Activated CD4-positive, alpha-beta T cell treated with anti-CD3 and anti-CD28 coated beads for 36 hours (primary cell): ENCODE data around the gene ASPG. TPM values are rescaled to one million over a fixed set of nuclear protein-coding genes. Genes with fewer than 3 reads are reported as not detected.

Experiments used
- ATAC-seq: fragments of 200-7000 bp; cut with Tn5 transposase; one replicate; pipeline ENCODE4 v1.10.0; 2021; ENCODE audit warnings: mild to moderate bottlenecking, moderate library complexity
- CTCF ChIA-PET: fragments of 350-600 bp; sonication (Branson Sonifier 250); formaldehyde crosslinking; loops from one replicate; lab custom pipeline; 2021; ENCODE audit warnings: antibody characterized with exemption; lab: Charles Lee
- POLR2A ChIA-PET: fragments of 350-600 bp; sonication (Branson Sonifier 250); formaldehyde crosslinking; loops from one replicate; lab custom pipeline; 2021; ENCODE audit warnings: antibody characterized with exemption, inconsistent platforms; lab: Charles Lee
- DNase-seq: peaks from one replicate; pipeline ENCODE4 v3.0.0-alpha.2; 2020
- H3K27ac Mint-ChIP-seq: one replicate; pipeline ENCODE4 v1.8.0; 2021; ENCODE audit warnings: mixed read lengths
- H3K27me3 Mint-ChIP-seq: one replicate; pipeline ENCODE4 v1.8.0; 2021; ENCODE audit warnings: mixed read lengths
- H3K36me3 Mint-ChIP-seq: one replicate; pipeline ENCODE4 v1.8.0; 2021; ENCODE audit warnings: low read depth, mixed read lengths
- H3K4me1 Mint-ChIP-seq: one replicate; pipeline ENCODE4 v1.8.0; 2021; ENCODE audit warnings: mixed read lengths
- H3K4me3 Mint-ChIP-seq: one replicate; pipeline ENCODE4 v1.8.0; 2021; ENCODE audit warnings: mild to moderate bottlenecking, moderate library complexity, mixed read lengths
- H3K9me3 Mint-ChIP-seq: one replicate; pipeline ENCODE4 v1.8.0; 2021; ENCODE audit warnings: low read depth, mixed read lengths
- intact Hi-C, 2 experiments: fragments of 100-400 bp; cut with DNase I in 1 of 2; cut with micrococcal nuclease in 1 of 2; formaldehyde crosslinking; loops; one replicate each; pipeline versions ENCODE4 v1.14.2 to v1.15.1; 2022 to 2024; cut with DNase I, micrococcal nuclease
- total RNA-seq, 2 experiments: library from RNA; stranded (reverse); gene quantifications; one replicate each; pipeline ENCODE4 v1.2.3, GENCODE V29; 2021

Gene ASPG
- total RNA-seq, 2 experiments from 2014 or later, result not detected

DNA sequence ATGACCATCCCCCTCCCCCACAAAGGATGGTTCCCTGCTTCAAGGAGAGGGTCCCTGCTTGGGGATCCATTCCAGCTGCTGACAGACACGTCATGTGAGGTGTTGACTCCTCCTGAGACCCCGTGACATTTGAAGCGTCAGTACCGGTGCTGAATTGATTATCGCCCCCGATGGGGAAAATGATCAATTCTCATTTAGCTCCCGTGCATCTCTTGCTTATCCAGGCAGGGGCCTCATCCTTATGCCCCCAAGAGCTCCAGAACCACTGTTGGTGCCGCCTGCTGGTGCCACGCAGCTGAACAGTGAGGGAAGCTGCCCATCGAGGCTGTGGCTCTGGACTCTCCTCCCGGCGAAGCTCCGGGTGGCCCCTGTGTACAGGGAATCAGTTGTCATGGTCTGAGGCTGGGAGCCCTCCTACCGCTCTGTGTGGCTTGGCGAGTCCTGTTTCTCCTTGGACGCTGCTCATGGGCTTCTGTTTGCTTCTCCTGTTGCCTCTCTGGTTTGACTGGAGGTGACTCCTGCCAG lies 57.5 kb downstream of the ASPG start:
- no peak overlapping the region for H3K4me3 Mint-ChIP-seq
- ATAC-seq (no peak), DNase-seq (peak; percentile 3)
- peaks cover 5% of the 10 kb centered on the region for H3K27me3 Mint-ChIP-seq
- intact Hi-C loops, result no loop called here
- ChIA-PET CTCF (no interaction called here), POLR2A (no interaction called here)
- H3K9me3 Mint-ChIP-seq, result no peaks in the 10 kb centered on the region
- no peaks in the 10 kb centered on the region for H3K4me1 Mint-ChIP-seq
- H3K36me3 Mint-ChIP-seq, result no peaks in the 10 kb centered on the region
- no peak overlapping the region for H3K27ac Mint-ChIP-seq

DNA sequence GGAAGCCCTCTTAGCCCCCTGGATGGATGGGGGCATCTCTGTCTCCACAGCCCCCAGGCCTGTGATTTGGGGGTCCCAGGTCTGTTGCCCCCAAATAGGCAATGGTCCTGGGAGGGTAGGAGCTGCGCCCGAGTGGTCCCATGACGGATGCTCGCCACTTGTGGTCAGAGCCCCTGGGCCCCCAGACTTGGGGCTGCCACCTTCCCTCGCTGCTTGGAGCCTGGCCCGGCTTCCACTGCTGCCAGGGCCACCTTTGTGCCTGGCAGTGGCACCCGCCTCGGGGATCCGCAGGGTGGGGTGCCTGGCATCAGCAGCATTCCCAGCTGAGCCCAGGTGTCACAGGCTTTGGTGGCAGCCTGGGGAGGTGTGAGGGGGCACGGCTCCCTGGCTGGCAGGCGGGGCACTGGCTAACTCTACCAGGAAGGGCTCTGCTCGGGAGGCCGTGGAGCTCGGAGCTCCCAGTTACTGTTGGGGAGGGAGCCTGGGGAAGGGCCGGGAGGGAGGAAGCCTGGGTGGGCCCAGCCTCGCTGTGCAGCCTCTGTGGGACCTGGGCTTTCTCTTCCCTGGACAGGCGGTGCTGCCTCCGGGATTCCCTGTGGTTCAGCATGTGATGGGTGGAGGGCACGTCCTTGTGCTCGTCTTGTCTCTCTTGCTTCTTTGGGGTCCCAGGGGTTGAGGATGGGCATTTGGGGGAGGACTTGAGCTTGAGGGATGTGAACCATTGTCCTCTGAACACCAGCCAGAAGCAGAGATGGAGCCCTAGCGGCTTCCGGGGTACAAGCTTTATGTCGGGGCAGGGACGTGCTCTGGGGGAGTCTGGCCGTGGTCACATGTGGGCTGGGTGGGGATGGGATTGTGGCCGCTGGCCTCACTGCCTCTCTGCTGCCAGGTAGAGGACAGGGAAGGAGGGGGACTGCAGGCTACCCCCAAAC lies 58.3 kb downstream of the ASPG start:
- ATAC-seq, result no peak
- CTCF ChIA-PET, result interaction anchor here (0.6 to 0.9 kb wide), 2 partner anchors 15 to 152 kb away, joined by 3 read pairs; no protein-coding TSS in a partner anchor
- H3K9me3 Mint-ChIP-seq, result no peaks in the 10 kb centered on the region
- peak; percentile 3 for DNase-seq
- no peaks in the 10 kb centered on the region for H3K36me3 Mint-ChIP-seq
- no peak overlapping the region for H3K27ac Mint-ChIP-seq
- POLR2A ChIA-PET, result no interaction called here
- H3K27me3 Mint-ChIP-seq, result peaks cover 5% of the 10 kb centered on the region
- intact Hi-C loops, result no loop called here
- H3K4me3 Mint-ChIP-seq, result no peak overlapping the region
- H3K4me1 Mint-ChIP-seq, result no peaks in the 10 kb centered on the region

DNA sequence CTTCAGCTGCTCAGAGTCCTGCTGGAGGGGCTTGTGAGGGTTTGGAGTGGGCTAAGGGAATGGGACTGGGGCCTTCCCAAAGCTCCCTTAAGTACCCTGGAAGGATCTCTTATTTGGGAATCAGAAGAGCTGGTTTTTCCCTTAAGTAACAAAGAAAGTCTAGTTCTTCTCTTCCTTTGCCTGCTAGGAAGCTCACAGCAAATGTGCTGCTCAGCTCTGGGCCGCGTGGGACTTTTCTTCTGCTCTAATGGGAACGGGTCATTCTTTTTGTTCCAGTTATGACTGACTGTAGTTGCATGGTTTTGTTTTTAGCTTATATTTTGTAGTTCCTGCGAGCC lies 58.9 kb downstream of the ASPG start:
- no peaks in the 10 kb centered on the region for H3K4me1 Mint-ChIP-seq
- CTCF ChIA-PET, result interaction anchor here (0.6 to 0.9 kb wide), 2 partner anchors 15 to 152 kb away, joined by 3 read pairs; no protein-coding TSS in a partner anchor
- POLR2A ChIA-PET, result no interaction called here

DNA sequence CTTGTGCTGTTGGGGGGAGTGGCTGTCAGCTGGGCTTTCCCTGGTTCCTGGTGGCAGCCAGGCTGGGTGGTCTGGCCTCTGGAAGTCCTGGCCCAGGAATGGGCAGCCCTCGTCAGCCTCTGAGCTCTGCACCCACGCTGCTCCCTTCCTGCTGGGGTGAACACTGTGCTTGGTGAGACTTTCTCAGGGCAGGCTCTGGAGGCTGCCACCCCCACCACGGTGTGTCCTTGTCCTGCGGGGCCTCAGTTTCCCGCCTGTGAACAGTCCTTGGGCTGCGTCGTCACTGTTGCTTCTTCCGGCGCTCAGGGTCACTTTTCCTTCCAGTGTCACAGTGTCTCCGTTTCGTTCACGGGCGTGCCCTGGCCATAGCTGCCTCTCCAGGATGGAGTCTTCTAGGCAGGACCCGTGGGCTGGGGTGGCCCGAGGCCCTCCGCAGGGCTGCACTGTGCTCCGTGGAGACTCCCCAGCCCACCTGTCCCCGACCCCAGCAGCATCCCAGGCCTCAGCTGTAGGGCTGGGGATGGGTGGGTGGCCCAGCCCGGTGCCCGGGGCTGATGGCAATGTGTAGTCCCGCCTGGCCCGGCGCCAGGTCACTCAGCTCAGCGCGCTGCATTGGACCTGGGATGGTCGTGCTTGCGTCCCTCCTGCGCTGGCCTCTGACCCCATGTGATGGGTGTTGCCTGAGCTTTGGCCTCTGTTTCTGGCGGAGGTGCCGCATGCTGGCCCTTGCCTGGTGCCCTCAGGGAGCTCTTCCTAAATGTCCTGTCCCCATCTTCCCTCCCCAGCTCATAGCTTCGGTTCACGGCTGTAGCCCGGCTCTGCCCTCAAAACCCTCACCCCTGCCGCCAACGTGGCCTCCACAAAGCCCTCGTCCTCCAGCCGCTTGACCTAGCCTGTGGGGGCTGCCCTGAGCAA lies 59.7 kb downstream of the ASPG start:
- H3K27ac Mint-ChIP-seq, result no peak overlapping the region
- CTCF ChIA-PET, result interaction anchor here (0.6 to 0.9 kb wide), 4 partner anchors 16 to 695 kb away, joined by 3 read pairs; no protein-coding TSS in a partner anchor

More for the DNA sequence above, 58.9 kb downstream of the ASPG start:
- ATAC-seq (no peak), DNase-seq (peak; percentile 1)
- intact Hi-C loops, result no loop called here
- Mint-ChIP-seq H3K4me3 (no peak overlapping the region), H3K36me3 (no peaks in the 10 kb centered on the region), H3K27me3 (peaks cover 2% of the 10 kb centered on the region), H3K27ac (no peak overlapping the region), H3K9me3 (no peaks in the 10 kb centered on the region)

DNA sequence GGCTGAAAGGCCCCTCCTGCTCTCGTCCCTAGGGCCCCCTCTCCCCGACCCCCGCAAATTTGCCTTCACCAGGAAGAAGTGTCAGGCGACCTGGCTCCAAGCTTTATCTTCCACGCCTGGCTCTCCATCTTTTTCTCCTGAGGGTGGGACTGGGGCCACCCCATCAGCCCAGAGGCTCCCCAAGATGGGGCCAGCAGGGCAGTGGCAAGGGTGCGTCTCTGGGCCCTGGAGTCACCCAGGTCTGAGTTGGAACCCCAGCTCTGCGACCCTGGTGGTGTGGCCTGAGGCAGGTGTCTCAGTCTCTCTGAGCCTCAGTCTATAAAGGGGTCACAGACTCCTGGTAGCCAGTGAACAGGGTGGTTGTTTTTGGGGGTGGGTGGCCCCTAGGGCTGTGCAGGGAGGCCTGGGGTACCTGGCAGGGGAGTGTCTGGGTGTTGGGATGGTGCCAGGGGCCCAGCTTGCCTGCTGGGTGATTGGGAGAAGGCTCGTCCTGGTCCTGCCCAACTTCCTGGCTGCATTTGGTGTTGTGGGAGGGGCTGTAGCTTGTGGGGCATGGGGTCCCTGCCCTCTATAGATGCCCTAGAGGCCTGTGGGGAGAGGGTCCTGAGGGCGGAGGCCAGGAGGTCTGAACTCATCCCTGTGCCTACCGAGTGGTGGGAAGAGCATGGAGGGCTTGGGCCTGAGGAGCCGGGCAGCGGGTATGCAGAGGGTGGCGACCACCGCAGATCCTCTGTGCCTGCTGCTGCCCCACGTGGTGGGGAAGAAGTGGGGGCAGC lies 60.5 kb downstream of the ASPG start:
- Mint-ChIP-seq H3K4me1 (no peaks in the 10 kb centered on the region), H3K27me3 (no peaks in the 10 kb centered on the region), H3K36me3 (no peaks in the 10 kb centered on the region), H3K9me3 (no peaks in the 10 kb centered on the region), H3K27ac (no peak overlapping the region), H3K4me3 (no peak overlapping the region)
- POLR2A ChIA-PET, result no interaction called here
- intact Hi-C loops, result no loop called here
- ATAC-seq, result no peak
- DNase-seq, result peak; percentile 2
- CTCF ChIA-PET, result interaction anchor here (0.6 to 0.7 kb wide), 2 partner anchors 58 to 222 kb away, joined by 3 read pairs; no protein-coding TSS in a partner anchor

More for the DNA sequence above, 59.7 kb downstream of the ASPG start:
- POLR2A ChIA-PET, result no interaction called here
- H3K9me3 Mint-ChIP-seq, result no peaks in the 10 kb centered on the region
- no peaks in the 10 kb centered on the region for H3K4me1 Mint-ChIP-seq
- peak; percentile 3 for DNase-seq
- H3K36me3 Mint-ChIP-seq, result no peaks in the 10 kb centered on the region
- peaks cover under 1% of the 10 kb centered on the region for H3K27me3 Mint-ChIP-seq
- ATAC-seq, result no peak
- intact Hi-C loops, result no loop called here
- H3K4me3 Mint-ChIP-seq, result no peak overlapping the region

DNA sequence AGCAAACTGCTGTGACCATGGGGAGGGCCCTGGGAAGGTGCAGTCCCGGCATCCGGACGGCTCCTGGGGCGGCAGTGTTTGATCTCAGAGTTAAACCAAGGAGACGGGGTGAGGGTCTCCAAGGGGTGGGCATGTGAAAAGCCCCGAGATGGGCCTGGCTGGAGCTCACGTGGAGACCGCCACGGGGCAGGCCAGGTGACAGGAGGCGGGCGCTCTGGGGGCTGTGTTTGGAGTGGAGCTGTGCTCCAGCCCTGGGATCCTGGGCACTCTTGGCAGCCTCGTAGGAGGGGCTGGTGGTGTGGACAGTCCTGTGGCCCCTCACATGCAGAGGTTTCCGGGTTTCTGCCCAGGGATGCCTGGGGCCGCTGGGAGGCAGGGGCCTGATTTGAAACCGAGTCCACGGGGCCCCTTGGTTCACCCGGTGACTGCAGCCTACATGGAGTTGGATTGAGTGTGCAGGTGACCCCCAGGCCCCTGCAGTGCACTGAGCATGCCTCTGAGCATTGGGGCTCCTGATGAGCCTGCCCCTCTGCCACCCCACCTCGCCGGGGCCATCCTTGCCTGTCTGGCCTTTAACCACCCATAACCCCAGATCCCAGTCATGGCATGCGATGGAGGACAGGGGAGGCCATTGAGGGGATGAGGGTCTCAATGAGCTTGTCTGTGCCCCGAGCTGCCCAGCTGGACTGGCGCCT lies 61.3 kb downstream of the ASPG start:
- no peak overlapping the region for H3K4me3 Mint-ChIP-seq
- ATAC-seq, result no peak
- CTCF ChIA-PET, result no interaction called here

DNA sequence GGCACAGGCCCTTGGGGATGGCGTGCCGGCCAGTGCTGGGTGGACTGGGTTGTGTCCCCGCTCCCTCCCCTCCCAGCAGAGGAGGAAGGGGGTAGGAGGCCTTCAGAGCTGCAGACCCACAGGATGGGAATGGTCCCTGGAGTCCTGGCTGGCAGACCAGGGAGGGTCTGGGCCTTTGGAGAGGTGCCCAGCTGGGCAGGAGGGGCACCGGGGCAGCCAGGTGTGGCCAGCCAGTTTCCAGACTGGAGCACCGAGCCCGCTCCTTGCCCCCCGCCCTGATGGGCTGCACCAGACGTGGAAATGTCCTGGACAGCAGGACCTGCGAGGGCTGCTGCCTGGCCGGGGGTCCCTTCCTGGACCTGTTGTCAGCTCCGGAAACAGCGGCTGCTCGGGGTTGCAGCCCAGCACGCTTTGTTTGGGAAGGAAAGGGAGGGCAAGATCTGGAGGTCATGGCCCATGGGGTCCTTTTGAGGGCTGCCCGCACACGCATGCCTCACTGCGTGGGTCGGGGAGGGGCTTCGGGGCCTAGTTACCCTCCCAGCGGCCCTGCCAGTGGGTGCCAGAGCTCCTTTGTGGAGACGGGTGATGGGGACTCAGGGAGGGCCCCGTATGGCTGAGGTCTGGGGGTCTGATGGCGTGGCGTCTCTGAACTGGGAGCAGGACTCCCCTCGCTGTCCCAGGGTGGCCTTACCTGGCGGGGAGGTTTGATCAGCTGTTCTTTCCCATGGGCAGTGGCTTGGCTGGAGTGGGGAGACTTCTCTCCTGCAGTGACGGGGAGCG lies 62.0 kb downstream of the ASPG start:
- H3K4me3 Mint-ChIP-seq, result no peak overlapping the region
- ATAC-seq (no peak), DNase-seq (no peak)
- ChIA-PET CTCF (no interaction called here), POLR2A (no interaction called here)
- no peaks in the 10 kb centered on the region for H3K9me3 Mint-ChIP-seq
- intact Hi-C loops, result no loop called here
- no peaks in the 10 kb centered on the region for H3K4me1 Mint-ChIP-seq
- H3K36me3 Mint-ChIP-seq, result no peaks in the 10 kb centered on the region
- no peaks in the 10 kb centered on the region for H3K27me3 Mint-ChIP-seq
- no peak overlapping the region for H3K27ac Mint-ChIP-seq

More for the DNA sequence above, 61.3 kb downstream of the ASPG start:
- no peaks in the 10 kb centered on the region for H3K27me3 Mint-ChIP-seq
- intact Hi-C loops, result no loop called here
- no peaks in the 10 kb centered on the region for H3K9me3 Mint-ChIP-seq
- H3K36me3 Mint-ChIP-seq, result no peaks in the 10 kb centered on the region
- H3K27ac Mint-ChIP-seq, result no peak overlapping the region
- DNase-seq, result peak; percentile 2
- POLR2A ChIA-PET, result no interaction called here
- H3K4me1 Mint-ChIP-seq, result no peaks in the 10 kb centered on the region

DNA sequence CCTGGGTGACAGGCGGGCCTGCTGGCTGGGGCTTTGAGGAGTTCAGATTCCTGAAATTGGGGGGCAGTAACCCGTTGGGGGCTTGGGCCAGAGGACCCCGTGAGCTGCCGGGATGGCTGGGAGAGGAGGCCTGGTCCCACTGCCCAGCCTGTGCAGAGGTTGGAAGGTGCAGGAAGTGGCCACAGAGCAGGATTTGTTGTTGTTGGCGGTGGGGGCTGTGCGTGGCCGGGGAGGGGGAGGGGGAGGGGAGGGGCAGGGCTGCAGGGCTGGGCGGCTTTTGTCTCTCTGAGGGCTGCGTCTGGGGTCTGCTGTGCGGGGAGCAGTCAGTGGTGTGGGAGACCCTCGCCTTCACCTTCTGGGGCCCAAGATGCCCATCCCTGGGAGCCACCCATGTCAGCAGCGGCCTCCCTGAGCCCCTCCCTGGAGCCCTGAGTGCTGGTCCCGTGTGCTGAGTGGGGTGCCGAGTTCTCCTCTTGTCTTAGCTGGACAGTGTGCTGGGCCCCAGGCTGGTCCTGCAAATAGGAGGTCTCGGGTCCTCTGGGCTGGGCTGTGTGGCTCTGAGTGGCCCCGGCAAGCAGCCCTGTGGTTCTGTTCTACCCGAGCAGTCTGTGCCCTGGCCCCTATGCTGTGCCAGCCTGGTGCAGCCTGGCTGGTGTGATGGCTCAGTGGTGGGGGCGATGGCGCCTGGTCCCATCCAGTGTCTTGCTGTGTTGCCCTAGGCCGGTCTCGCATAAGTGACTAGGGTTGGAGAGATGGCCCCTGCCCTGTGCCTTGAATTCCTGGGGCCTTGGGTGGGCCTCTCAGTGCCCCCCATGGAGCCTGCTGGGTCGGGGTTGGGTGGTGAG lies 63.2 kb downstream of the ASPG start:
- Mint-ChIP-seq H3K9me3 (no peaks in the 10 kb centered on the region), H3K27me3 (no peaks in the 10 kb centered on the region), H3K4me3 (no peak overlapping the region), H3K36me3 (no peaks in the 10 kb centered on the region), H3K27ac (no peak overlapping the region), H3K4me1 (no peaks in the 10 kb centered on the region)
- no peak for ATAC-seq
- POLR2A ChIA-PET, result no interaction called here
- CTCF ChIA-PET, result no interaction called here
- intact Hi-C loops, result no loop called here
- no peak for DNase-seq

DNA sequence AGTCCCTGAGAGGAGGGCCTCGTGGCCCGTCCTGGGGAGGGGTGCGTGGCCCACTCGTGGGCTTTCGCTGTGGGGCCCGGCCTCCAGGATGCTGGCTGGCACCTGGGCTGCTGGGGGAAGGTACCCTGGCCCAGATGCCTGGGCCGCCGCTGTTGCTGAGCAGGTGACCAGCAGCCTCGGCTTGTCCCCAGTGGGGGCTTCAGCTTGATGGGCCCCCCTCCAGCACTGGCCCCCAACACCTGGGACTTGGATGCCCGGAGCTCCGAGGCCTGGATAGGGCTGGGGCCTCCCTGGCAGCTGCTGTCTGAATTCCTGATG lies 63.7 kb downstream of the ASPG start:
- no peaks in the 10 kb centered on the region for H3K36me3 Mint-ChIP-seq
- ChIA-PET POLR2A (no interaction called here), CTCF (no interaction called here)
- intact Hi-C loops, result no loop called here
- H3K27me3 Mint-ChIP-seq, result no peaks in the 10 kb centered on the region
- H3K9me3 Mint-ChIP-seq, result no peaks in the 10 kb centered on the region
- ATAC-seq (no peak), DNase-seq (no peak)
- H3K4me3 Mint-ChIP-seq, result no peak overlapping the region
- no peak overlapping the region for H3K27ac Mint-ChIP-seq
- no peaks in the 10 kb centered on the region for H3K4me1 Mint-ChIP-seq
